ELR (cell line): ENCODE data around the gene MEF2A.

Experiments
- DNase-seq: peaks from one replicate; pipeline ENCODE4 v3.0.0-alpha.2; 2015; ENCODE audit warnings: low read depth

MEF2A gene

GRCh38 chr15:99564221-99565048, 1.3 kb upstream of the MEF2A start:
- DNase-seq = peak; percentile 24

GRCh38 chr15:99565049-99565298, 810 bp upstream of the MEF2A start:
- DNase-seq = no peak

DNA sequence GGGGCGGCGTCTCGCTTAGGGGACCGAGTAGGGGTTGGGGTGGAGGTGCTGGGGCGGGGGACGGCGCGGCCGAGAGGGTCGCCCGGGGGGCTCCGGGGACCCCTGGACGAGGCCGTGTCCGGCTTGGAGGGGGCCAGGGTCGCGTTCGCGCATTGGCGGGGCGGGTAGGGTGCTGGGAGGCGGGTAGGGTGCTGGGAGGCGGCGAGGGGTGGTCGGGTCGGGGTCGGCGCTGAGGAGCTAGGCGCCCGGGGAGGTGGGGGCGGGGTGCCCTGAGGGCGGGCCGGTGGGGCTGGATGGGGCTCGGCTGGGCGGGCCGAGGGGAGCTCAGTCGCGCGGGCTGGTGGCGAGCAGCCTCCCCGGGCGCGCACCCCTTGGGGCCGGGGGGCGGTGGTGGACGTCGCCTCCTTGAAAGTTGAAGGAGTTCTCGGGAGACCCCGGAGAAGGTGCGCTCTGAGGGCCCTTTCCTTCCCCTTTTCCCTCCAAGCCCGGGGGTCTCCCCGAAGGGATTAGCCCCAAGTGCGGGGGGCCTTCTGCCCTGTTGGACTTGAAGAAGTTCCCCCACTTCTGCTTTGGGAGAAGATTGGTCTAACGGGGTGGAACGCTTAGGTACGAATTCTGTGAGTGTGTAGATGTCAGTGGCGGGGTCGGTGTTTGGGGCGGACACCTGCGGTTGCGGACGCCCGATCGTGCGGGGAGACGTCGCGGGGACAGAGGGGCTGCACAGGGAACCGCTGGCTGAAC, 543 bp downstream of the MEF2A start:
- DNase-seq = peak; percentile 28

DNA sequence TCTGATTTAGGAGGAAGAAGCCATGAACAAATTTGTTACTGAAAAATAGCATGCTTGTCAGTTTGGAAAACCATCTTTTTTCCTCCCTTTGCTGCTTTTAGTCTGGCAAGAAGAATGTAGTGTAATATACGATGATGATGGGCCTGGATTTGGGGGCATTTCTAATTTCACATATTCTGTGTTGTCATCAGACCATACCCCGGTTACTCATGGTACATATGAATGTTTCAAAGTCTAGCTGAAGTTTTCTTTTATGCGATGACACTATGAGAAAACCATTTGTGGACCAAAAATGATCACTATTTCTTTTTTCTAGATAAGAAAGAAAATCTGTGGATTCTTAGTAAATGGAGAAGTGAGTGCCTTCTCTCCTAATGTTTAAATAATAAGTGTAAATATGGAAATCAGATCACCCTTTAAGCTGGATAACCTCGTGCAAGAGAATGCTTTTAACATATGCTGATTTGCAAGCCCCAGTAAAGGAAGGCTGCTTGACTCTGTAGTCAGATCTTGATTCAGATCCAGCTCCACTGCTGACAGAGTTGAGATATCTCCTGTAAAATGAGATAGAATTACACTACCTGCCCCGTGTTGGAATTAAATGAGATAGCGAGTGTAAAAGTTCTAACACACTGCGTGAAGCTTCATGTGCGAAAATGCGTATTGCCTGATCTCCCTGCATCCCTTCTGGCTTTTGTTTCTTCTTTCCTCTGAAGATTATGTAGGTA, 3.0 kb downstream of the MEF2A start:
- peak; percentile 32 for DNase-seq

DNA sequence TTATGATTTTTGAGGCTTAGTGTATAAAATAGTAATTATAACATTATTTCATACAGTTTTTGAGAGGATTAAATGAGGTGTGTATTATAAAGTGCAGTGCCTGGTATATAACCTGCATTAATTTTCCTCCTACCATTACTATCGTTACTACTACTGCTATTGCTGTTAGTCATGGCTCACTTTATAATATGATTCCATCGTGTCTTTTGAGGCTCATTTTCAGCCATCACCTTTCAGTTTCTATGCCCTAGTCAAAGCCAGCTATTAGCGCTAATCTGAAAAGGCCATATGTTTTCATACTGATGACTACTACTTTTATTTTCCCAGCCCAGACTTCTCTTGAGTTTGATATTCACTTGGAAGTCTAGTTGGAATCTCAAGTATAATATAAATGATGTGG, 5.5 kb downstream of the MEF2A start:
- DNase-seq = no peak

GRCh38 chr15:99574048-99574447, 8.3 kb downstream of the MEF2A start:
- no peak for DNase-seq

- no peak for DNase-seq
These were observed 8.7 kb downstream of the MEF2A start for GRCh38 chr15:99574502-99574901.

DNA sequence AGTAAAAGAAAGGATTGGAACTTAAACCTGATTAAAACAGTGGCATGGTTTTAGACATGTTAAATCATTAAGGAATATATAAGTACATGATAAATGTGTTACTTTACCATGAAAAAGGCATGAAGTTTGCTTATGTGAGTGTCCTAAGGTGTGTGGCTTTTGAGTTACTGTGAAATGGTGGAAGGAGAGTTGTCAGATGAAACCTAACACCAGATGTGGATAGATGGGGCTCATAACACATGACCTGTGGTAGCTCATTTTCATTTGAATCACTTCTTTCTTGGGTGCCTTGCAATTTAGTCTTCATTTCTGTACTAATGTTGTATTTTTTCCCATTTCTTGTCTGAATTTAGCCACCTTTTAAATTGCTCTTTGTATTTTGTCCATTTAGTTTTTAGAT, 13.0 kb downstream of the MEF2A start:
- DNase-seq = no peak

- no peak for DNase-seq
These were observed 14.3 kb downstream of the MEF2A start for GRCh38 chr15:99580076-99580475.

DNA sequence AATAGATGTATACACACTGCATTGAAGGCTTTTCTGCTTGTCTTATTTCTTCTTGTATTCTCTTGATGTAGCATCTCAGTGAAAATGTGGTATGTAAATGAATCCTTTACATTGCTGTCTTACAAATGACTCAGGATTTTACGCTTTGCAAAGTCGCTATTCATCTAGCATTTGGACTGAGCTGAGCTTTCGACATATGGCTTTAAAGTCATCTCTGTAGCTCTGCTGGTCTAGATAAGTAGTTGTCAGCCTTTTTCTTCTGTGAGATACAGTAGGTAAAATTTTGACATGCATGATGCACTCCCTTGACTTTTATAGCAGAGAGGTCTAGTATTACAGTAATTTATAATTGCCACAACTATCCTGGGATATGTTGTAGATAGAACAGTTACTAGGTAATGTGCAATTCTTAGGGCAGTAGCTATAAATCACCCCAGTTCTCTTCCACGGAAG, 16.8 kb downstream of the MEF2A start:
- no peak for DNase-seq

GRCh38 chr15:99584081-99584600, 18.4 kb downstream of the MEF2A start:
- DNase-seq = no peak

DNA sequence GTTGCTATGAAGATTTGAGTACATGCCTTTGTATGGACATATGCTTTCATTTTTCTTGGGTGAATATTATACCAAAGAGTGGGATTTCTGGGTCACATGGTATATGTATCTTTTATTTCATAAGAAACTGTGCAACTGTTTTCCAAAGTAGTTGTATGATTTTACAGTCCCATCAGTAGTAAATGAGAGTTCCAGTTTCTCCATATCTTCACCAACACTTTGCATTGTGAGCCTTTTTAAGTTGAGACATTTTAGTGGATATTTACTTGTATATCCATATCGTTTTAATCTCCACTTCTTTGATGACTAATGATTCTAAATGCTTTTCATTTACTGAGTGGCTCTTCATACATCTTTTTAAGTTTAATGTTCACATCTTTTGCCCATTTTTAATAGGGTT, 20.3 kb downstream of the MEF2A start:
- no peak for DNase-seq

- DNase-seq = no peak
These were observed 24.0 kb downstream of the MEF2A start for GRCh38 chr15:99589801-99590200.

GRCh38 chr15:99590913-99591646, 25.3 kb downstream of the MEF2A start:
- DNase-seq = no peak

DNA sequence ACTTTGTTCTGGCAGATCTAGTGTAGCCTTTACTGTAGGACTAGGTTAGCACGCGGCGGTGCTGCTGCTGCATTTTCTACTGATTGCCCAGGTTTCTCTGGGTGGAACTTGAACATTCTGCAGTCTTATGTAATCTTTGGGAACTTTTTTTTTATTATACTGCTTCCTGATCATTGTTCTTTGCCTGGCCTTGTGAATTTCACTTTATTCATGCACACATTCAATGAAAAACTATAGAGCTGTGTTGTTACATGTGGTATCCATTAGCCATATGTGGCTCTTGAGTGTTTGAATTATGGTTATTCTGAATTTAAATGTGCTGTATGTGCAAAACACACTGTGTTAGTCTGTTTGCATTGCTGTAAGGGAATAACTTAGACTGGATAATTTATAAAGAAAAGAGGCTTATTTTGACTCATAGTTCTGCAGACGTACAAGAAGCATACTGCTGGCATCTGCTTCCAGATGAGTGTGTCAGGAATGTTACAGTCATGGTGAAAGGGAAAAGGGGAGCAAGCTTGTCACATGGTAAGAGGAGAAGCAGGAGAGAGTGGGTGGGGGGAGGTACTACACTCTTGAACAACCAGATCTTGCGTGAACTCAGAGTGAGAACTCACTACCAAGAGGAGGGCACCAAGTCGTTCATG, 26.5 kb downstream of the MEF2A start:
- DNase-seq = peak; percentile 39

DNA sequence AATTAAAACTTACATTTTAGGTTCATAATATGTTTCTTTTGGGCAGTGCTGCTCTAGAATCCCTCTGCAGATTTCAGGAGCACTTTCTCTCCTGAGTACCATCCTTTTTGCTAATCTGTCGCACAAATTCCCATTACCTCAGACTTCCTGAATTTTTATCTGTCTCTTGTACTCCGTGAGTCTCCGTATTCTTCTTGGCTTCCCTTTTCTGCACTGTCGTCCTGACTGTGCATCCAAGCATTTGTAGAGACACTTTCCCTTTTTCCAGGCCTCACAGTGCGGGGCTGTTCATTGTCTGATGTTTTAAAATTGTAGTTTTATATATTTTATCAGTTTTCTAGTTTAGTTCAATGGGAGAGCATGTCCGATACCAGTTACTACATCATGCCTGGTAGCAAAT, 27.3 kb downstream of the MEF2A start:
- DNase-seq = no peak

- no peak for DNase-seq
These were observed 29.1 kb downstream of the MEF2A start for GRCh38 chr15:99594916-99595315.

DNA sequence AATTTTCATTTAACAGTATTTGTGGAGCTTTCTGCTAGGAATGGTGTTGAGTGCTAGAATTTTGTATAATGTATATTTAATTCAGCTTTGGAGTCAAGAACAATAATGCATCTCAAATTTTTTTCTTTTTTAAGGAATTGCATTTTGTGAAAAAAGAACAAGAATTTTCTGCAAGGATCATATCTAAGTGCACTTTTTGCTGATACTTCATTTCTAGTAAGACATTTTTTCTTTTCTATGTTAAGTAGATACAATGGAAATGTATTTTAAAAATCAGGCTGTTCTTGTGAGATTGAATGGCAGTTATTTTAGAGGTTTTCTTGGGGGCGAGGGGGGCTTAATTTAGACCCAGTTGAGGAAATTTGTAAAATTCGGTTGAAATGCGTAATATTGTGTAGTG, 32.5 kb downstream of the MEF2A start:
- no peak for DNase-seq

GRCh38 chr15:99603828-99604227, 38.0 kb downstream of the MEF2A start:
- no peak for DNase-seq

DNA sequence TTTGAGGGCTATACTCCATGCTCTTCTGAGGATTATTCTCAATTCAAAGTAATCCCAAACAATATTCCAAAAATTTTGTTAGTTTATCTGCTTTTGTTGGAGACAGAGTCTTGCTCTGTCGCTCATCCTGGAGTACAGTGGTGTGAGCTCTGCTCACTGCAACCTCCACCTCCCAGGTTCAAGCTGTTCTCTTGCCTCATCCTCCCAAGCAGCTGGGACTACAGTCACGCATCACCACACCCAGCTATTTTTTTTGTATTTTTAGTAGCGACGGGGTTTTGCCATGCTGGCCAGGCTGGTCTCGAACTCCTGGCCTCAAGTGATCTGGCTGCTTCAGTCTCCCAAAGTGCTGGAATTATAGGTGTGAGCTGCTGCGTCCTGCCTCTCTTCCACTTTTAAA, 39.1 kb downstream of the MEF2A start:
- DNase-seq = no peak

- DNase-seq = no peak
These were observed 39.7 kb downstream of the MEF2A start for GRCh38 chr15:99605490-99605931.

- DNase-seq = no peak
These were observed 40.2 kb downstream of the MEF2A start for GRCh38 chr15:99605990-99606389.
